Upper lobe of left lung (tissue), 6 donors: Measurements from ENCODE around the gene SP1. TPM values are rescaled to one million over a fixed set of nuclear protein-coding genes. Genes with fewer than 3 reads are reported as not detected.

Experiments
- ATAC-seq, 2 donors: fragments of 200-7000 bp; cut with Tn5 transposase; one replicate each; pipeline ENCODE4 v1.9.1; 2022; ENCODE audit warnings: mild to moderate bottlenecking in 2 of 2, moderate library complexity in 2 of 2; ENCODE audit not compliant: low FRiP score in 2 of 2
- DNase-seq, 2 donors: peaks; one replicate each; pipeline ENCODE4 v3.0.0-alpha.2; 2019 to 2020
- H3K27ac ChIP-seq, 4 donors: fragments of 200-600 bp; sonication (generic); one replicate each; pipeline ENCODE4 v1.5.1; 2016 to 2019
- H3K27me3 ChIP-seq, 4 donors: fragments of 200-600 bp; sonication (generic); one replicate each; pipeline ENCODE4 v1.5.1; 2017 to 2019
- H3K36me3 ChIP-seq, 4 donors: fragments of 200-600 bp; sonication (generic); one replicate each; pipeline ENCODE4 v1.5.1; 2016 to 2019
- H3K4me1 ChIP-seq, 4 donors: fragments of 200-600 bp; sonication (generic); one replicate each; pipeline ENCODE4 v1.5.1; 2018 to 2019
- H3K4me3 ChIP-seq, 4 donors: fragments of 200-600 bp; sonication (generic); one replicate each; pipeline ENCODE4 v1.5.1; 2017 to 2019; ENCODE audit warnings: mild to moderate bottlenecking in 2 of 4, moderate library complexity in 1 of 4
- H3K9me3 ChIP-seq, 4 donors: fragments of 200-600 bp; sonication (generic); one replicate each; pipeline ENCODE4 v1.5.1; 2018 to 2019
- EP300 ChIP-seq, 4 donors: sonication (generic); formaldehyde crosslinking; IDR thresholded peaks; one replicate each; pipeline ENCODE4 v1.5.1; 2017; ENCODE audit warnings: antibody characterized with exemption in 4 of 4, control low read depth in 2 of 4
- POLR2A ChIP-seq, 4 donors: fragments of 450-650 bp; IDR thresholded peaks; one replicate each; pipeline ENCODE4 v1.5.1; 2016 to 2017; ENCODE audit warnings: antibody characterized with exemption in 4 of 4, mild to moderate bottlenecking in 2 of 4
- POLR2AphosphoS5 ChIP-seq, 2 donors: sonication (generic); formaldehyde crosslinking; IDR thresholded peaks; one replicate each; pipeline ENCODE4 v1.5.1; 2017; ENCODE audit warnings: antibody characterized with exemption in 2 of 2
- WGBS, 2 donors: methylation state at CpG; one replicate each; pipeline ENCODE4 v1.1.5; 2017 to 2018; 5-methylcytosine and 5-hydroxymethylcytosine counted together
- total RNA-seq, 6 donors: library from RNA; depleted of rRNA in 4 of 6; stranded (reverse); fragments of >200 nt in 4 of 6; gene quantifications; one replicate each; pipeline versions ENCODE4 v1.1.0 to v1.2.1, GENCODE V29; 2016 to 2021
- TF ChIP-seq, protein P1 (sequence below), 6 experiments: fragments of 450-650 bp in 4 of 6; fragments of 200-600 bp in 2 of 6; sonication (generic) in 2 of 6; IDR thresholded peaks; one replicate each; pipeline ENCODE4 v1.5.1; 2016 to 2019; ENCODE audit warnings: antibody characterized with exemption in 6 of 6
- donor health status: DM: no; HTN: no; CAD: no; lungs with moderate emphysema.
- donor health status: DM: no; HTN: yes; CAD: no; lungs with severe emphysema.

Gene SP1
- total RNA-seq, 6 donors from 2014 or later: 46.6 to 82.2 (median 61.7) TPM

DNA sequence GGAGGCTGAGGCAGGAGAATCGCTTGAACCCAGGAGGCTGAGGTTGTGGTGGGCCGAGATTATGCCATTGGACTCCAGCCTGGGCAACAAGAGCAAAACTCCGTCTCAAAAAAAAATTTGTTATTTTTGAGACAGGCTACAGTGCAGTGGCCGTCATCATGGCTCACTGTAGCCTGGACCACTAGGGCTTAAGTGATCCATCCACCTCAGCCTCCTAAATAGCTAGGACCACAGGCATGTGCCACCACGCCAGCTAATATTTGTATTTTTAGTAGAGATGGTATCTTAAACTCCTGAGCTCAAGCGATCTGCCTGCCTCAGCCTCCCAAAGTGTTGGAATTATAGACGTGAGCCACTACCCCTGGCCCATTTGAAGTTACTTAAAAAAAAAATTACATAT is 71.0 kb downstream of the SP1 start:
- Histone ChIP-seq H3K4me1 (peaks cover 20 to 29% (median 25%) of the 10 kb centered on the region in 4 donors), H3K9me3 (no peaks in the 10 kb centered on the region), H3K27me3 (no peaks in the 10 kb centered on the region), H3K4me3 (no peak overlapping the region), H3K27ac (no peak overlapping the region), H3K36me3 (peaks cover 13 to 50% (median 32%) of the 10 kb centered on the region in 4 donors)
- ATAC-seq (no peak), DNase-seq (no peak)
- TF ChIP-seq POLR2A (IDR thresholded peaks at IDR 0.05): no peak
- TF ChIP-seq EP300 (IDR thresholded peaks at IDR 0.05): no peak
- TF ChIP-seq, protein P1, sequence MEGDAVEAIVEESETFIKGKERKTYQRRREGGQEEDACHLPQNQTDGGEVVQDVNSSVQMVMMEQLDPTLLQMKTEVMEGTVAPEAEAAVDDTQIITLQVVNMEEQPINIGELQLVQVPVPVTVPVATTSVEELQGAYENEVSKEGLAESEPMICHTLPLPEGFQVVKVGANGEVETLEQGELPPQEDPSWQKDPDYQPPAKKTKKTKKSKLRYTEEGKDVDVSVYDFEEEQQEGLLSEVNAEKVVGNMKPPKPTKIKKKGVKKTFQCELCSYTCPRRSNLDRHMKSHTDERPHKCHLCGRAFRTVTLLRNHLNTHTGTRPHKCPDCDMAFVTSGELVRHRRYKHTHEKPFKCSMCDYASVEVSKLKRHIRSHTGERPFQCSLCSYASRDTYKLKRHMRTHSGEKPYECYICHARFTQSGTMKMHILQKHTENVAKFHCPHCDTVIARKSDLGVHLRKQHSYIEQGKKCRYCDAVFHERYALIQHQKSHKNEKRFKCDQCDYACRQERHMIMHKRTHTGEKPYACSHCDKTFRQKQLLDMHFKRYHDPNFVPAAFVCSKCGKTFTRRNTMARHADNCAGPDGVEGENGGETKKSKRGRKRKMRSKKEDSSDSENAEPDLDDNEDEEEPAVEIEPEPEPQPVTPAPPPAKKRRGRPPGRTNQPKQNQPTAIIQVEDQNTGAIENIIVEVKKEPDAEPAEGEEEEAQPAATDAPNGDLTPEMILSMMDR (IDR thresholded peaks at IDR 0.05): no peak
- TF ChIP-seq POLR2AphosphoS5 (IDR thresholded peaks at IDR 0.05): no peak
- WGBS, 2 donors: 91 to 93% methylated on average over 7 of the region's 7 CpGs

DNA sequence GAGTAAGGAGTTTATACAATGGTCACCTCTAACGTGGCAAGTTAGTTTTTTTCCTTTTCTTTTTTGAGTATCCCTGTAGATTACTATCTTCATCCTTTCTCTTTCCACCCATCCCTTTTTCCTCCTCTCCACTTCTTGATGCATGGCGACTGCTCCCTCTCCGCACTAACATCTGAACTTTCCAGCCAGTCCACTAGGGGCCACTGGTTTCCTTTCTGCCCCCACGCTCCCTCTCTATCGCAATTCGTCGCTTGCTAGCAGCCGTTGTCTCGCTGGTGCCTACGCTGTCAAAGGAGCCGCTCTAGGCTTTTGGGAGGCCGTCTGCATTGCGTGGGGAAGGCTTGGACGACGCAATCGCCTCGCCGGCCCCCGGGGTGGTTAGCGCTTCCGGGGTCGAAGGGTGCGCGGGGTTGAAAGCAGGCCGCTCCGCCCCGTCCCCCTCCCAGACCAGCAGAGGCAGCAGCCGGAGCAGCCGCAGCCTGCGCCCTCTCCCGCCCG is 71.7 kb downstream of the SP1 start, which contains the start of gene PCBP2:
Gene PCBP2 (plus strand): TSS at position 442 of the 498 bp plus-strand sequence. CDS start 2,699 bp downstream, outside the sequence.
- H3K27ac ChIP-seq: peak within 1 kb of the TSS; percentile 97 to 99 (median 98)
- peak within 1 kb of the TSS; percentile 63 to 89 (median 77) for H3K4me3 ChIP-seq
- ATAC-seq: peak; percentile 98 to 99
- H3K4me1 ChIP-seq: peaks cover 20 to 29% (median 25%) of the 10 kb centered on the region in 4 donors
- peaks cover 20 to 50% (median 36%) of the 10 kb centered on the region in 4 donors for H3K36me3 ChIP-seq
- H3K9me3 ChIP-seq: no peaks in the 10 kb centered on the region
- peak; percentile 98 to 99 for DNase-seq
- peak in 1 of 4 donors; percentile 5 for TF ChIP-seq EP300 (IDR thresholded peaks at IDR 0.05)
- TF ChIP-seq POLR2A (IDR thresholded peaks at IDR 0.05): peak in 2 of 4 donors; percentile 45 to 84
- TF ChIP-seq, protein P1 (IDR thresholded peaks at IDR 0.05): peak; percentile 70 to 96 (median 94)
- peak; percentile 93 to 95 for TF ChIP-seq POLR2AphosphoS5 (IDR thresholded peaks at IDR 0.05)
- 0% methylated on average over 9 to 13 of the region's 32 CpGs for WGBS, 2 donors
- H3K27me3 ChIP-seq: no peaks in the 10 kb centered on the region

DNA sequence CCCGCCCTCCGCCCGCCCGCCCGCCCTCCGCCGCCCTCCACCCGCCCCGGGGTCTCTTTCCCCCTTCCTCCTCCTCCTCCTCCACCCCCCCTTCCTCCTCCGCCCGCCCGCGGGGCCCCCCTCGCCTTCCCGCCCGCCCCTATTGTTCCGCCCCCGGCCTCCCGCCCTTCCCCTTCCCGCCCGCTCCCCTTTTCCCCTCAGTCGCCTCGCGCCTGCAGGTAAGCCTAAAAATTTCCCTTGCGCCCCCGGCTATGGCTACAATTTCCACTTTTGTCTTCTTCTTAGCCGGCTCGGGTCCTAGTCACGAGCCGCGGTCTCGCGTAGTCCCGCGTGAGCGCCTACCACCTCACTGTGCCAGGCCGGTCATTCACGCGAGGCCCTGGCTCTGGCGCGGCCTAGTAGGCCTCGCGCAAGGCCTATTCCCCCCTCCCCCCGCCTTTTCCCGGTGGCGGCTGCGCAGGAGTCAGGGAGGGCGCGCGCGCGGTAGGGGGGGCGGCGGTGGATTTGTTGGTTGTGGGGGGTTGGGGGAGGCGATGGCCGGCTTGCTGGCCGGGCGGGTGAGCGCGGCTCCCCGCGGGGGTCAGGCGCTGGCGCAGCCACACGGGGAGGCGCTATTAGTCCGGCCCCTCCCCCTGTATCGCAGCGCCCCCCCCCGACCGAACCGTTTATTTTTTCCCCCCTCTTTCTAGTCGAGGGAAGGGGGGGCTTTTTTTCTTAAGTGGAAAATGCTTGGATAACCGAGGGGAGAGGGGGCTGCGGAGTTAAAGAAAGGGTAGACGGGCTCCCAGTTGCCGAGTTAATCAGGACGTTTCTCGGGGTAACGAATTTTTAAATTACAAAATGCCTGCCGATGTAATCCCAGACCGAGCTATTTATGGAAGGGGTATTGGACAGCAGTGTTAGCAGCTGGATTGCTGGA is 72.4 kb downstream of the SP1 start:
- DNase-seq: peak; percentile 89 to 96
- ATAC-seq: peak; percentile 89 to 93
- Histone ChIP-seq H3K36me3 (peaks cover 27 to 50% (median 37%) of the 10 kb centered on the region in 4 donors), H3K4me3 (peak overlapping the region; percentile 63 to 89 (median 77)), H3K9me3 (no peaks in the 10 kb centered on the region), H3K27me3 (no peaks in the 10 kb centered on the region), H3K4me1 (peaks cover 20 to 27% (median 25%) of the 10 kb centered on the region in 4 donors), H3K27ac (peak overlapping the region; percentile 97 to 99 (median 98))
- WGBS, 2 donors: 0% methylated on average over 14 to 47 of the region's 82 CpGs
- TF ChIP-seq, protein P1 (IDR thresholded peaks at IDR 0.05): peak in 2 of 6 experiments; percentile 42 to 60
- TF ChIP-seq POLR2A (IDR thresholded peaks at IDR 0.05) (peak in 2 of 4 donors; percentile 11 to 13), EP300 (IDR thresholded peaks at IDR 0.05) (no peak), POLR2AphosphoS5 (IDR thresholded peaks at IDR 0.05) (peak; percentile 54 to 70)

DNA sequence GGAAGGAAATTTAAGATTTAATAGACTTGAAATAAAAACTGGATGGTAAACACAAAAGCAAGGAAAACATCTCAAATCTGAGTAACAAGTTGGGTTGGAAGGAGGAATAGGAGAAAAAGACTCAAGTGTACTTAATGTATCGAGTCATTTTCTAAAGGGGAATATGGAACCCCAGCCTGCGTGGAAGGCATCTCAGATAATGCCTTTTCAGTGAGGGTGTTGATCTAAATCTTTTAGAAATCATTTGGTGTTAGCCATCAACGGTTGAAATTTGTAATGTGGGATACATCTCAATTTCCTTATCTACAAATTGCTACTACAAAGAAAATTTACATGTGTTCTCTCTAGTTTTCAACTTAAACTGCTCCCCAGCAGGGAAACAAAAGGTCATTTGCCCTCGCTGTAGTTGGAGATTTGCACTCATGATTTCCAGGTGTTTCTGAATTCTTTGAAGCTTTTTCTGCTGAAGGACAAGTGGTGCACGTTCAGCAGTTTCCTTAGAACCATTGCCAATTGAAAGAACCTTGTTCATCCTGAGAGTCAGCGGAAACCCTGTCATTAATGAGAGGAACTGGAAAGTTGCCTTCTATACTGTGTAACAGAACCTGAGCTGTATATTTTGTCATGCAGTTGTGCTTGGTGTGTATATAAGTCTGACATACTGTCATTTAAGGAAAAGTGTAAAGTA is 74.1 kb downstream of the SP1 start:
- 39% methylated on average over 6 of the region's 6 CpGs for WGBS, 2 donors
- no peak for TF ChIP-seq EP300 (IDR thresholded peaks at IDR 0.05)
- TF ChIP-seq POLR2A (IDR thresholded peaks at IDR 0.05): no peak
- TF ChIP-seq POLR2AphosphoS5 (IDR thresholded peaks at IDR 0.05): no peak
- TF ChIP-seq, protein P1 (IDR thresholded peaks at IDR 0.05): no peak
- ATAC-seq (no peak), DNase-seq (no peak)
- peak overlapping the region in 2 of 4 donors; percentile 84 to 89 for H3K4me3 ChIP-seq
- H3K9me3 ChIP-seq: no peaks in the 10 kb centered on the region
- H3K36me3 ChIP-seq: peaks cover 44 to 51% (median 47%) of the 10 kb centered on the region in 4 donors
- peaks cover 20 to 27% (median 25%) of the 10 kb centered on the region in 4 donors for H3K4me1 ChIP-seq
- H3K27me3 ChIP-seq: no peaks in the 10 kb centered on the region
- peak overlapping the region in 1 of 4 donors; percentile 98 for H3K27ac ChIP-seq
